NCI-H2029 (cell line): ENCODE measurements around the gene BORCS6.
A peak's percentile ranks its signal among the peaks of the same experiment; 100 is the strongest.

ENCODE experiments used
- DNase-seq: peaks from one replicate; lab custom pipeline; 2025; lab: John Stamatoyannopoulos, UW

The BORCS6 gene

GRCh38 chr17:8210761-8211458 lies 20.9 kb upstream of the BORCS6 start:
- DNase-seq: no peak

DNA sequence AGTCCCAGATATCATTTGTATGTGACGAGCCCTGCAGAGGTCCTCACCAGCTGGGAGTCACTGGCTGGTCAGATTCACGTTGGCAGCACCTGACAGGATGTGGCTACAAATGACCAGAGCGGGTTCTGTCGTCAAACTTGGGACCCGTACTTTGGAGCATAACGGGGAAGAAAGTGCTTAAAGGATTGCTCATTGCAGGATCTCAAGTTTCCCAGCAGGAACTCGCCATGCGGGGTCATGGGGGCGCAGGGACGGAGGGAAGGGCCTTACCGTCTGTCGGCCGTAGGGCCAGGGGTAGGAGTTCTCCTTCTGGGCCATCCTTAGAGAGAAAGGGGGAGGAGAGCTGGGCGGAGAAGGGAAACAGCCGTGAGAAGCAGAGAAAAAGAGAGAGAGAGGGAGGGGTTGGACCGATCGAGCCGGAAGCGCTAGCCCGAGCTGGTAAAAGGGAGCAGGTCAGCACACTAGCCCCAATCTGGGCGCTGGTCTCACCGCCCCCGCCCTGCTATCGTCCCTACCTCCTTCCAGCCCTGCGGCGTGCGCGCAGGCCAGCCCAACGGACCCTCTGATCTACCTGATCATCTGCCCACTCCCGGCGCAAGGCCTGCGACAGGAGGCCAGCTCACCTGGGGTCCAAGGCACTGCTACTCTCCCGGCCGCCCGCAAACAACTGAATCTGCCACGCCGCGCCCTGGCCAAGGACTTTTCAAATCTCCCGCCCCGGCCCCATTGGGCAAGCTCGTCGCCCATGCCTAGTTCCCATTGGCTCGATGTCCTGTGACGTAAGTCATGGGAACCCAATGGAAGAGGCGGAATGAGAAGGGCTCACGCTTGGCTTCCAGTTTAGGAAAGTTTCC lies 20.2 kb upstream of the BORCS6 start, which contains the start of gene AURKB:
Gene AURKB (minus strand): TSS at position 669 of the 854 bp plus-strand sequence. CDS start 351 bp downstream, at position 318.
- peak; percentile 83 for DNase-seq

DNA sequence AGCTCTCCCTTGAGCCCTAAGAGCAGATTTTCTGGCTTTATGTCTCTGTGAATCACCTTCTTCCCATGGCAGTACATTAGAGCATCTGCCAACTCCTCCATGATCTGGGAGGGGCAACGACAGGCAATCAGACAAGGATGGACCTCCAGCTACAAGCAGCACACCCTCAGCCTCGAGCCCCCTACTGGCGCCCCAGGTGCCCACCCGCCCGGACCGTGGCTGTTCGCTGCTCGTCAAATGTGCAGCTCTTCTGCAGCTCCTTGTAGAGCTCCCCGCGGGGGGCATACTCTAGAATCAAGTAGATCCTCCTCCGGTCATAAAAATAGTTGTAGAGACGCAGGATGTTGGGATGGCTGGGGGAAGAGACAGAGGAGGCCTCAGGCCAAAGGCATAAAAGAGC lies 16.6 kb upstream of the BORCS6 start:
- no peak for DNase-seq

GRCh38 chr17:8204761-8205555 lies 15.0 kb upstream of the BORCS6 start:
- DNase-seq: no peak

DNA sequence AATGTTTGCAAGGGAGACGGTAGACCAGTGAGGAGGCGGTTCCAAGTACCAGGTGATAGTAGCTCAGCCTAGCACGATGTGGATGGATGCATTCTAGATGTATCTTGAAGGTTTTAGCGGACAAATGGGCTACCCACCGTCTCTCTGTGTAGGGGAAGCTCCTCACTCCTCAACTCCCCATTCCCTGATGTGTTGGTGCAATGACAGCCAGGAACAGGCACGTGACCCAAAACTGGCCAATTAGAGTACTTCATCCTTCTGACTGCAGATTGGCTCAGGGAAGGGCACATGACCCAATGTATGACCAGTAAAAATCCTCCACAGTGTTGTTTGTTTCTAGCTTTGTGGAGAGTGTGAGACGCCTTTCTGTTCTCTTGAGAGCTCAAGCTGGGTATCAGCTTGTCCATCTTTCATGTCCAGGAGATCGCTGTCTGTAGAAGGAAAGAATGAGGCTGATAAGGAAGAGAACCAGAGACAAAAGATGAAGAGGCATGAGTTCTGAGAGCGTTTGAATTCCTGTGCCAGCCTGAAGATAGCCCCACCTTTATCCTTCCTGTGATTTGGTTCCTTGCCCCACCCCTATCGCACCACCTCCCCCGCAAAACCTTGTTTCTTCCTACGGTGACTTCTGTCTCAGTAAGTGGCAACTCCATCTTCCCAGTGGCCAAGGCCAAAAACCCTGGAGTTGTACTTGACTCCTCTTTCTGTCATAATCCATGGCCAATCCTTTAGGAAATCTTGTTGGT lies 2.3 kb upstream of the BORCS6 start:
- peak; percentile 65 for DNase-seq

DNA sequence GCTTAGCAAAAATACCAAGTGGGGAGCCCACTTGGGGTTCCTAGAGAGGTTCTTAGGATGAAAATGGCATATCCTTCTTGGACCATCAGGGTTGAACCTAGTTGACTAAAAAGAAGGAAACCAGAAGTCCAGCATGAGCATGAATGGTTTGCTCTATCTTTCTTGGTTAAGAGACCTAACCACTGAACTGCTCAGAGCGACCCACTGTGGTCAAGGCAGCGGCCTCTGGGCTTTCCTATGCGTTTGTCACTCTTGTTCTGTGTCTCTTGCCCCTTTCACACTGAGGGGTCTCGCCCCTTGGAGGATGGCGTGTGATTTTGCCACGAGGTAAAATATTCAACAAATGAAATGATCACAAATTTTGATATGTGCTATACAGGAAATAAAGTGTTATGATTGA lies 526 bp upstream of the BORCS6 start:
- no peak for DNase-seq

- DNase-seq: no peak
These were observed 804 bp downstream of the BORCS6 start for GRCh38 chr17:8189041-8189710.

DNA sequence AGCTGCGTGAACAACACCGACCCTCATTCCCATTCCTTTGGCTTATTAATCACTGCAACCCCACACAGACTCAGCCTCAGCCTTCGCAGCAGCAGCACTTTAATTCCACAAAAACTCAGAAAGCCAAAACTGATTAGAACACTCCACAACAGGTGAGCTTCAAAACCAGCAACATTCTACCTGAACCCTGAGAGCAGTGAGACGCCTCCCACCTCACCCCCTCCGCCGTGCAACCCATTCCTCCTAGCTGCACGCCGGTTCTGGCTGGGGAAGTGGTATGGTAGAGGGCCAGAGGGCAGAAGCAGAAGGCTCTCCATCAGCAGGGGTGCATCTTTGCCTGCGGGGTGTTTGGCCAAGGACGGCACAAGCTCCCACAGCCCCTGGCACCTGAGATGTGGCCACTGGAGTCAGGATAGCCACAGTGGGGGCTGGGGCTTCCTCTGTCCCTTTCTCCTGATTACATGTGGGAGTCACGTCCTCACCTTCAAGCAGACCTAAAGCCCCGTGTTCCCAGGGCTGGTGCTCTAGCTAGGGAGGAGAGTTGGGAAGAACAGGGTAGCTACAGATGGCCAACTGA lies 1.6 kb downstream of the BORCS6 start:
- no peak for DNase-seq

DNA sequence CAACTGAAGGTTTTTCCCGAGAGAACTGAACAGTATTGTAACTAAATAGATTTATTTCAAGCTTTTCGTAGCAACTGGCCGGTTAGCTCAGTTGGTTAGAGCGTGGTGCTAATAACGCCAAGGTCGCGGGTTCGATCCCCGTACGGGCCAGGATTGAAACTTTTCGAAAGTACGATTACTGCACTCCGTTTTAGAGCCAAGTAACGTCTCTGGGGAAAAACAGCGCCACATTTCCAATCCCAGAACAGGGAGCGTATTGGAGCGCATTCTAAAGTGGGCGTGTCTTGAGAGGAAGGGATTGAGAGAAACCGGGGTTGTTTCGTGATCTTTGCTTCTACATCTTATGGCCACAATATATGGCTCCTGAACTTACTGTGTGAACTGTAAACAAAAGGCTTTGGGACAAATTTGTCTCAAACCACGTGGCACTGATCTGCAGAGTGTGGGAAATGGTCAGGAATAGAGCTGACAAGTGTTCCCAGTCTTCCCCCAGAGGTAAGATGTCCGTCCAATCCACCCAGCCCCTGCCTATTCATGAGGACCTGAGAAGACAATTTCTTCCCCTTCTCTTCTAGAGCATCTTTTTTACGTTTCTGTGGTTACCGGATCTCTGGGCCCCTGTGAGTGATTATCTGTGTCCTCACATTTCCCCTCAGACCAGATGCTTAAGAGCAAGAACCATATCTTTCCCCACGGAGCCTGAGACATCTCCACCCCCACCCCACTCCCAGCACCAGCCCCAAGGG lies 2.3 kb downstream of the BORCS6 start:
- peak; percentile 80 for DNase-seq

DNA sequence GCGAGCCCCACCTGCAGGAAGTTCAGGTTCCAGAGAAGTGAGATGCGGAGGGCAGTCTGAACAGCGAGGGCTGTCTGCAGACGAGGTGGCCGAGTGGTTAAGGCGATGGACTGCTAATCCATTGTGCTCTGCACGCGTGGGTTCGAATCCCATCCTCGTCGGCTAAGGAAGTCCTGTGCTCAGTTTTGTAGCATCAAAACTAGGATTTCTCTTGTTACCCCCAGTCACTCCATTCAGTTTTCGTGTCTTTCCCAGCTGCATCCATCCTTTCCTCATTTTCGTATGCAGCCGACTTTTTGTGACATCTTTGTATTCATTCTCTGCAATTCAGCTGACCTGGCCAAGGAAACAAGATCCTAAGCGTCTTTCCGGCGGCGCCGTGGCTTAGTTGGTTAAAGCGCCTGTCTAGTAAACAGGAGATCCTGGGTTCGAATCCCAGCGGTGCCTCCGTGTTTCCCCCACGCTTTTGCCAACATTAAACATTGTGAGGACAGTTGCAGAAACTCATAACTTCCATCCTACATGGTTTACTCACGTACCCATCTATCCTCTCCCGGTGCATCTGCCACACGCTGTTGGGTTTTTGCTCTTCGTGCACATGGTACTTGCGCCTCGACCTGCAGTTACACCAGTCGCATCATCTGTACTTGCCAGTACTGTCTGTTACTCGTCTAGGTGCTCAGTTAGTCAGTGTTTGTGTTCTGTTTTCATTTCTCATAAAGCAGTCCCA lies 3.0 kb downstream of the BORCS6 start:
- DNase-seq: peak; percentile 74

GRCh38 chr17:8186446-8186786 lies 3.6 kb downstream of the BORCS6 start:
- DNase-seq: no peak

- no peak for DNase-seq
These were observed 4.2 kb downstream of the BORCS6 start for GRCh38 chr17:8185582-8186445.

DNA sequence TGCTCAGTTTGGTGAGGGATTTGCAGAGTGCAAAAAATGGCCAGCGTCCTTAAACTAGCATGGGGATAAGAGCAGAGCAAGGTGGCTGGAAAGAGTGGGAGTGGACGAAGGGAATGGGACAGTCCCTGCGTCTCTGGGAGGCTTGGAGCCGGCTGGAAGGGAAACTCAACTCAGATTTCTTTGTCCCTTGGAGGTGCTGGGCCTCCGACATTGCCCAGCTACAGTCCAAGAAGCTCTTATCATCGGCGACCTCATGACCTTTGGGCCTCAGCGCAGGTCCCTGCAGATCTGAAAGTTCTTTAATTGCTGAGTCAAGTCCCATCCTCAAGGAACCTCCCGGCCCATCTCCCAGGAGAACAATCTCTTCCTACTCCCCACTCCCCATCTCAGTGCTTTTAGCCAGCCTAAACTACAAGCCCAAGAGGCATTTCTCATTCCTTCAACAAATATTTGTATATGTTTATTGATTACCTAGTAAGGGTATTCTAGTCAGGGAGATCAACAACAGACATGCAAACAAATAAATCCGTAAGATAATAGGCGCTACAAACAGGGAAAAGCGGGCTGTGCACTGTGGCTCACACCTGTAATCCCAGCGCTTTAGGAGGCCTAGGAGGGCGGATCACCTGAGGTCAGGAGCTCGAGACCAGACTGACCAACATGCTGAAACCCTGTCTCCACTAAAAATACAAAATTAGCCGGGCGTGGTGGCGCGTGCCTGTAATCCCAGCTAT lies 12.8 kb downstream of the BORCS6 start:
- DNase-seq: no peak

DNA sequence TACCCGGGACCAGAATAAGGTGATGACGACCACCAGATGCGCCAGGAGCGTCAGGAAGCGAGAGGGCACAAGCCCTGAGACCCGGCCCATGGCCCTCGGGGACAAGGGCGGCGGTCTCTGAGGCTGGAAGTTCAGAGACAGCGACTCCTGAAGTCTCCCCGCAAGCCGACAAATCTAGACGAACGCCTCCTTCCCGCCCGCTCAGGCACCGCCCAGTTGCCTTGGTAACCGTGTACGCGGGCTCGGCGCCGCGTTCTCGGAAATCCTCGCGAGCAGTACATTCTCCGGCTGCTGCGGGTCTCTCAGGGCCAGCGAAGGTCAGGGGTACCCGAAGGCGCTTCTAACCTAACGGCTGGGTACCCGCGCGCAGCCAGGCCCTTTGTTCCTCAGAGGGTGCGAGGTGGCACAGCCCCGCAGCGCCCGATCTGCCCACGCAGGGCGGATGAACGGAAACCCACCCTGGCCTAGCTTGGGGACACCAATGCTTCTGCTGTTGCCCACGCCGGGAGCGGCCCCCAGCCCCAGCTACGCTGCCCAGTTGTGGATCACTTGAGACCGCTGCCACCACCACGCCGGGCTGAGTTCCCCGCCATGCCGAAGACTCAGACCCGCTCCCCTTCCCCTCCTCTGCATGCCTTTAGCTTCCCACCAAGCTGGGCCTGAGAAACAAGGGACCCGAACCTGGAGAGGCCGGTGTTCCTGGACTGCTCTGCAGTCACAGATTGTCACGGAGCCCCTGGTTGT lies 13.6 kb downstream of the BORCS6 start, which contains the start of gene TMEM107:
Gene TMEM107 (minus strand): TSS at position 184 of the 744 bp plus-strand sequence. CDS start 94 bp downstream, at position 90.
- peak; percentile 55 for DNase-seq

DNA sequence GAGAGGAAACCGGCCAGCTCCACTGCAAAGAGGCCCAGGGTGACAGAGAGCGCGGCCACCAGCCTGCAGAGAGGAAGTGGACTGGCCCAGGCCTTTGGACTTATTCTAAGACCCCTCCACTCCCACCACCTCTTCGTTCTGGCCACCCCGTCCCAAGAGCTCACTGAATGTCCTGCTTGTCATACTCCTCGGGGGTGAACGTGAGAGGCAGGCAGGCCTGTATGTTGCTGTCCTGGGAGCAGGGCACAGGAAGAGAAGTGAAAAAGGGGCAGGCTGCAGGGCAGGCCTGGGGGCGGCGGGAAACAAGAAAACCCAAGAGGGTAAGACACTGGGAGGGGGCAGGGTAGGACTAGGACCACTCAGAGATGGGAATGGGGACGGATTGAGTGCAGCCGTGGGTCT lies 14.2 kb downstream of the BORCS6 start:
- DNase-seq: no peak

DNA sequence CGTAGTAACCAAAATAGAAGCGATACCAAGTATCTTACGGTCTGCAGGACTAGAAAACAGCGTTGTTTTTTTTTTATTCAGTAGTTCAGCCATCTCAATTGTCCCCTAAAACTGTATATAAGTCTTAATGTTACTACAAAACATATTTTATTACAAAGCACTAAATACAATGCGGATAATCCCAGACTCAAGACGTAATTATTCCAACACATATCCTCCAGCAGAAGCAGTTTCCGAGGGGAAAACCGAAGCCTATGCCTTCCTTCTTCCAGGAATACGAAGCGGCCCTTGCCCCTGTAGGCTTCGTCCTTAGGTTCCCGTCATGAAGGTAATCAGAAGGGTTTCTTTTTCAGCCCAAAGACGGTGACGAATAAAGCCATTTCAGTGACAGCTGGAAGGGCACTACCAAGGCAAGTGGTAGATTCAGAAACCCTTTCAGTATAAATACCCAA lies 16.1 kb downstream of the BORCS6 start:
- DNase-seq: no peak
